Breast epithelium (tissue), 4 donors: ENCODE results near the gene CLASP1. TPM values are rescaled to one million over a fixed set of nuclear protein-coding genes. Genes with fewer than 3 reads are reported as not detected.
"Not testable (repeated sequence)": the region's sequence is repeated elsewhere in the genome, so short reads cannot be mapped to it uniquely, and the experiment has no call there.

Experiments
- DNase-seq, 2 donors: peaks; one replicate each; pipeline ENCODE4 v3.0.0-alpha.2; 2019; ENCODE audit warnings: low spot score in 2 of 2
- H3K27ac ChIP-seq, 2 donors: fragments of 200-600 bp; sonication (generic) in 1 of 2; one replicate each; pipeline ENCODE4 v1.5.1; 2016 to 2019; ENCODE audit warnings: mild to moderate bottlenecking in 1 of 2
- H3K27me3 ChIP-seq, 2 donors: fragments of 200-600 bp; sonication (generic) in 1 of 2; one replicate each; pipeline versions ENCODE4 v1.5.1 to v1.6.0; 2017 to 2019; ENCODE audit warnings: control low read depth in 1 of 2, mild to moderate bottlenecking in 1 of 2
- H3K36me3 ChIP-seq: fragments of 200-600 bp; one replicate; pipeline ENCODE4 v1.5.1; 2019
- H3K4me1 ChIP-seq, 2 donors: fragments of 200-600 bp; sonication (generic); one replicate each; pipeline ENCODE4 v1.5.1; 2016 to 2019; ENCODE audit warnings: control low read depth in 1 of 2
- H3K4me3 ChIP-seq, 3 donors: fragments of 200-600 bp; sonication (generic); 1 replicate in 2 of 3; 2 replicates in 1 of 3; pipeline ENCODE4 v1.5.1; 2016 to 2019; ENCODE audit warnings: mild to moderate bottlenecking in 3 of 3, moderate library complexity in 2 of 3
- H3K9me3 ChIP-seq, 2 donors: fragments of 200-600 bp; sonication (generic) in 1 of 2; one replicate each; pipeline ENCODE4 v1.5.1; 2016 to 2019; ENCODE audit warnings: control low read depth in 1 of 2
- POLR2A ChIP-seq: fragments of 450-650 bp; IDR thresholded peaks from one replicate; pipeline ENCODE4 v1.6.1; 2016; ENCODE audit warnings: antibody characterized with exemption, mild to moderate bottlenecking, moderate library complexity
- POLR2AphosphoS5 ChIP-seq, 3 donors: sonication (generic); formaldehyde crosslinking; IDR thresholded peaks; one replicate each; pipeline ENCODE4 v1.6.1; 2017; ENCODE audit warnings: antibody characterized with exemption in 3 of 3
- intact Hi-C: fragments of 100-400 bp; cut with DNase I; formaldehyde crosslinking; loops from one replicate; pipeline ENCODE4 v1.15.1; 2023; ENCODE audit warnings: low total_unique reads
- total RNA-seq, 3 donors: library from RNA; depleted of rRNA; stranded (reverse); fragments of >200 nt; gene quantifications; one replicate each; pipeline ENCODE4 v1.1.0, GENCODE V29; 2016
- TF ChIP-seq, protein P1 (sequence below), 3 donors: fragments of 450-650 bp; IDR thresholded peaks; one replicate each; pipeline ENCODE4 v1.5.1; 2016 to 2017; ENCODE audit warnings: antibody characterized with exemption in 3 of 3, mild to moderate bottlenecking in 3 of 3, moderate library complexity in 3 of 3

The CLASP1 gene
- total RNA-seq, 3 donors from 2014 or later: 80.3 to 106 (median 98.7) TPM

DNA sequence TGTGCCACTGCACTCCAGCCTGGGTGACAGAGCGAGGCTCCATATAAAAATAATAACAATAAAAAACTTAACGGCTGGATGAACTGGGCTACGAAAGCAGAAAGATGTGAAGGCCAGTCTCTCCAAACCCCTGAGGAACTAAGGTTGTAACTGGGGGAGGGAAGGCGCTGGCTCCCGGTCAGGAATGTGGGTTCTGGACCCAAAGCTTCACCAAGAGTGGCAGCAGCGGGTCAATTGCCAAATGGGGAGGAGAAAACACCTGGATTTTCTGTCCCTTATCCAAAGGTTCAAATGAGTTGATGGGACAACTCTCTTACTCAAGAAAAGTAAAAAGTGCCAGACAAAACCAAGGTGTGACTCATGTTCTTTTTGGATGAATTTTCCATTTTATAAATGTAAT, 304.2 kb downstream of the CLASP1 start:
- no peaks in the 10 kb centered on the region for H3K9me3 ChIP-seq
- H3K4me3 ChIP-seq: no peak overlapping the region
- H3K36me3 ChIP-seq: peaks cover 13% of the 10 kb centered on the region
- no peak for DNase-seq
- no peaks in the 10 kb centered on the region for H3K27me3 ChIP-seq
- no peak for TF ChIP-seq POLR2A
- TF ChIP-seq, protein P1, sequence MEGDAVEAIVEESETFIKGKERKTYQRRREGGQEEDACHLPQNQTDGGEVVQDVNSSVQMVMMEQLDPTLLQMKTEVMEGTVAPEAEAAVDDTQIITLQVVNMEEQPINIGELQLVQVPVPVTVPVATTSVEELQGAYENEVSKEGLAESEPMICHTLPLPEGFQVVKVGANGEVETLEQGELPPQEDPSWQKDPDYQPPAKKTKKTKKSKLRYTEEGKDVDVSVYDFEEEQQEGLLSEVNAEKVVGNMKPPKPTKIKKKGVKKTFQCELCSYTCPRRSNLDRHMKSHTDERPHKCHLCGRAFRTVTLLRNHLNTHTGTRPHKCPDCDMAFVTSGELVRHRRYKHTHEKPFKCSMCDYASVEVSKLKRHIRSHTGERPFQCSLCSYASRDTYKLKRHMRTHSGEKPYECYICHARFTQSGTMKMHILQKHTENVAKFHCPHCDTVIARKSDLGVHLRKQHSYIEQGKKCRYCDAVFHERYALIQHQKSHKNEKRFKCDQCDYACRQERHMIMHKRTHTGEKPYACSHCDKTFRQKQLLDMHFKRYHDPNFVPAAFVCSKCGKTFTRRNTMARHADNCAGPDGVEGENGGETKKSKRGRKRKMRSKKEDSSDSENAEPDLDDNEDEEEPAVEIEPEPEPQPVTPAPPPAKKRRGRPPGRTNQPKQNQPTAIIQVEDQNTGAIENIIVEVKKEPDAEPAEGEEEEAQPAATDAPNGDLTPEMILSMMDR (IDR thresholded peaks at IDR 0.05): no peak
- TF ChIP-seq POLR2AphosphoS5 (IDR thresholded peaks at IDR 0.05): no peak
- intact Hi-C loops: no loop called here
- peak overlapping the region in 1 of 2 donors; percentile 48 for H3K27ac ChIP-seq
- H3K4me1 ChIP-seq: no peaks in the 10 kb centered on the region

DNA sequence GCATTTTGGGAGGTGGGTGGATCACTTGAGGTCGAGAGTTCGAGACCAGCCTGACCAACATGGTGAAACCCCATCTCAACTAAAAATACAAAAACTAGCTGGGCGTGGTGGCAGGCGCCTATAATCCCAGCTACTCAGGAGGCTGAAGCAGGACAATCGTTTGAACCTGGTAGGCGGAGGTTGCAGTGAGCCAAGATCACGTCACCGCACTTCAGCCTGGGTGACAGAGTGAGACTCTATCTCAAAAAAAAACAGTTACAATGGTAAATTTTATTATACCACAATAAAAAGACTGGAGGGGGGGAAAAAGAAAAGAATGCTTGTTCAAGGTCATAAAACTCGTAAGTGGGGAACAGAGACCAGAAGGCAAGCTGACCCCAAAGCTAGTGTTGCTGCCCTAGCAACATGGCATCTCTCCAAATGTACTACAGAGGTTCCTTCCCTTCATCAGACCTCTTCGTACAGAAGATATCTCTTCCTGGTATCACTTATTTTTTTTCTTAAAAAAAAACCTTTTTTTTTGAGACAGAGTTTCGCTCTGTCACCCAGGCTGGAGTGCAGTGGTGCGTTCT, 305.3 kb downstream of the CLASP1 start:
- H3K27ac ChIP-seq, H3K4me1 ChIP-seq, intact Hi-C loops, DNase-seq, H3K4me3 ChIP-seq, H3K9me3 ChIP-seq, H3K27me3 ChIP-seq: not testable (repeated sequence)
- peaks cover 13% of the 10 kb centered on the region for H3K36me3 ChIP-seq

DNA sequence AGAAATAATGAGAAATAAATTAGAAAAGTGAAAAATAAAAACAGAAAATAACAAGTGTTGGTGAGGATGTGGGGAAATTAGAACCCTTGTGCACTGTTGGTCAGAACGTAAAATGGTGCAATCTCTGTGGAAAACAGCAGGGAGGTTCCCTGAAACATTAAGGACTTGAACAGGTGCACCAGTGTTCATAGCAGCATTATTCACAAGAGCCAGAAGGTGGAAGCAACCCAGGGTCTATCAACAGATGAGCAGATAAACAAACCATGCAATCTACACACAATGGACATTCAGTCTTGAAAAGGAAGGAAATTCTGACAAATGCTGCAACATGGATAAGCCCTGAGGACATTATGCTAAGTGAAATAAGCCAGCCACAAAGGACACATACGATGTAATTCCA, 306.1 kb downstream of the CLASP1 start:
- no peaks in the 10 kb centered on the region for H3K9me3 ChIP-seq
- intact Hi-C loops: no loop called here
- H3K36me3 ChIP-seq: peaks cover 13% of the 10 kb centered on the region
- no peaks in the 10 kb centered on the region for H3K27me3 ChIP-seq
- H3K4me3 ChIP-seq: no peak overlapping the region
- H3K4me1 ChIP-seq: no peaks in the 10 kb centered on the region
- TF ChIP-seq, protein P1 (IDR thresholded peaks at IDR 0.05): no peak
- TF ChIP-seq POLR2A (no peak), POLR2AphosphoS5 (IDR thresholded peaks at IDR 0.05) (no peak)
- no peak for DNase-seq
- no peak overlapping the region for H3K27ac ChIP-seq

DNA sequence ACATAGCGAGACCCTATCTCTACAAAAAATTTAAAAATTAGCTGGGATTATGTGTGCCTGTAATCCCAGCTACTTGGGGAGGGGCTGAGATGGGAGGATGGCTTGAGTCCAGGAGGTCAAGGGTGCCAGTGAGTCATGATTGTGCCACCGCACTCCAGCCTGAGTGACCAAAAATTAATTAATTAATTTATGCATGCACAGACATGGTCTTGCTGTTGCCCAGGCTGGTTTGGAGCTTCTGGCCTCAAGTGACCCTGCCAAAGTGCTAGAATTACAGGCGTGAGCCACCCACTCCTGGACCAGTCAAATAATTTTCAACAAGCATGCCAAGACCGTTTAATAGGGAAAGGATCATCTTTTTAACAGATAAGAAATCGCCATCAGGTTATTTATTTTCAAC, 306.5 kb downstream of the CLASP1 start:
- Histone ChIP-seq H3K9me3 (no peaks in the 10 kb centered on the region), H3K4me3 (no peak overlapping the region), H3K27me3 (no peaks in the 10 kb centered on the region), H3K27ac (no peak overlapping the region), H3K36me3 (peaks cover 13% of the 10 kb centered on the region), H3K4me1 (no peaks in the 10 kb centered on the region)
- no peak for DNase-seq
- TF ChIP-seq POLR2AphosphoS5 (IDR thresholded peaks at IDR 0.05) (no peak), POLR2A (no peak)
- TF ChIP-seq, protein P1 (IDR thresholded peaks at IDR 0.05): no peak
- intact Hi-C loops: no loop called here

DNA sequence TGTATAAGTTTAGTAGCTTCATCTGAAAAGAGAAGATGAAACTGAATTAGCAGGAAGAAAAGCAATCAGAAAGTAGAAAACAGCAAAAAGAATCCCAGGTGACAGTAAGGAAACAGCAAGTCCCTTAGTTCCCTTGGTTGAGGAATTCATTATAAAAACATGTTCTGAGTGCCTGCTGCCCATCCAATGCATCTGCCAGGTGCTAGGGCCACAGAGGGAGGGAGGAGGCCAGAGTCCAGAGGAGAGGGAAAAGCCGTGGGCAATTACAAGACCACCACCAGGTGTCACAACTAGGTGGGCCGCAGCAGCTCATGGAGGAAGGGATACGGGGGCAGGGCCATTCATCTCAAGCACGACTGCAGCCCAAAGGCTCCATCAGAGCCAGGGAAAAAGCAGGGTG, 308.3 kb downstream of the CLASP1 start:
- intact Hi-C loops: no loop called here

More for the DNA sequence above, 308.3 kb downstream of the CLASP1 start:
- no peaks in the 10 kb centered on the region for H3K4me1 ChIP-seq
- H3K36me3 ChIP-seq: peaks cover 3% of the 10 kb centered on the region
- H3K9me3 ChIP-seq: no peaks in the 10 kb centered on the region
- H3K27me3 ChIP-seq: no peaks in the 10 kb centered on the region
- DNase-seq: no peak
- TF ChIP-seq, protein P1 (IDR thresholded peaks at IDR 0.05): no peak
- TF ChIP-seq POLR2A (no peak), POLR2AphosphoS5 (IDR thresholded peaks at IDR 0.05) (no peak)
- no peak overlapping the region for H3K4me3 ChIP-seq
- H3K27ac ChIP-seq: no peak overlapping the region
